ENCODE results near the gene SERPINB3.
"Not testable (repeated sequence)": the region's sequence is repeated elsewhere in the genome, so short reads cannot be mapped to it uniquely, and the experiment has no call there.

GRCh38 chr18:63641157-63641680 lies 20.5 kb downstream of the SERPINB3 start:
- TF ChIP-seq CTCF (IDR thresholded peaks at IDR 0.05; ENCODE audit: low read depth, low read length); POLR2A (IDR thresholded peaks at IDR 0.05; ENCODE audit: extremely low read depth, insufficient read length): not testable (repeated sequence)
